SKM-1 (cell line): ENCODE results near the gene TRMT5.
A peak's percentile ranks its signal among the peaks of the same experiment; 100 is the strongest.

Experiments used
- DNase-seq: peaks from one replicate; lab custom pipeline; 2025; ENCODE audit not compliant: unreplicated experiment; lab: John Stamatoyannopoulos, UW

The TRMT5 gene

DNA sequence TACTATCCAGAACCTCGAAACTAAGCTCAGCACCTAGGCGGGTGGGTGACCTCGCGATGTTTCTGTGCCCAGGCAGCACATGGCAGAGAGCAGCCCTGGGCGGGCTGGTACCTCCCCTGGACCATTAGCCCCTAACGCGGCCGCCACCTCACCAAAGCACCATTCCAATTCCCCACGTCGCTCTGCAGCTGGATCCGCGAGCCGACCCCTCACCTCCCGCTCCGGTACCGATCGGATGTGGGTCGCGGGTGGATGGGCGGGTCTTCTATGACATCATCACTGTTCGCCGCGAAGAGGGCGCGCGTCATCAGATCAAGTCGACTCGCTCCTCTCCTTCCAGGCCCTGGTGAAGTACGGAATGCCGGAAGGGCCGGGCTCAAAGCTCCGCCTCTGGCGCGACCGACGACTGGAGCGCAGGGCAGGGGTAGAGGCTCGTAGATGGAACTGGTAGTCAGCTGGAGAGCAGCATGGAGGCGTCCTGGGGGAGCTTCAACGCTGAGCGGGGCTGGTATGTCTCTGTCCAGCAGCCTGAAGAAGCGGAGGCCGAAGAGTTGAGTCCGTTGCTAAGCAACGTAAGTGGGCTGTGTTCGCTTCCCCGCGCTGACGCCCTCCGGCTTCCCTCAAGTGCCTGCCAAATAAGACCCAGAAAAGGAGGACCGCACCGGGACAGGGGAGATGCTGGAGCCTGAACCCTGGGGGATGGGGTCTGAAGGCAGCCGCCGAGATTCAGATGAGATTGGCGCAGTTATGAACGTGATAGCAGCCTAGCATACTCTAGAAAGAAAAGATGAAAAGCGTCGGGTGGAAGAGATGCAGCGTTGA, at the start of gene TRMT5, which contains the start of gene SLC38A6:
Gene TRMT5 (minus strand): TSS at position 269 of the 822 bp plus-strand sequence. CDS start 106 bp downstream, at position 163.
Gene SLC38A6 (plus strand): TSS at position 435 of the 822 bp plus-strand sequence. CDS start 33 bp downstream, at position 468.
- peak; percentile 8 for DNase-seq

DNA sequence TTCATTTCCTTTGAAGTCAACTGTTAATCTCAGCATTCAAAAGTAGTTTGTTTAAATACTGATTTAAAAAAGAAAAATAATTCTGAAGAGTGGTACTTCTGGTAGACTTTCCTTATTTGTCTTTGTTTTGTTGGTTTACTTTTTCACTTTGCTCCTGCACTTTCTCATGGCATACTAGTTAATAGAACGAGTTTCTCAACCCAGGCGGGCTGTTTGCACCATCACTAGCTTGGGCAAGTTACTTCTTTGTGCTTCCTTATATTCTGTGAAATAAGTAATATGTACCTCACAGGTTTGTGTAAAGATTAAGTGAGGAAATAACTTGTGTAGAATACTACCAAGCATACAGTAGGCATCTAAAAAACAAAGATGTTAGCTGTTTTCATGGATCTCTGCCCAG, 45.6 kb upstream of the TRMT5 start:
- no peak for DNase-seq

GRCh38 chr14:61025251-61026223, 44.7 kb upstream of the TRMT5 start:
- DNase-seq = peak; percentile 2

- no peak for DNase-seq
Measured at GRCh38 chr14:61019537-61019936, 38.7 kb upstream of the TRMT5 start.

DNA sequence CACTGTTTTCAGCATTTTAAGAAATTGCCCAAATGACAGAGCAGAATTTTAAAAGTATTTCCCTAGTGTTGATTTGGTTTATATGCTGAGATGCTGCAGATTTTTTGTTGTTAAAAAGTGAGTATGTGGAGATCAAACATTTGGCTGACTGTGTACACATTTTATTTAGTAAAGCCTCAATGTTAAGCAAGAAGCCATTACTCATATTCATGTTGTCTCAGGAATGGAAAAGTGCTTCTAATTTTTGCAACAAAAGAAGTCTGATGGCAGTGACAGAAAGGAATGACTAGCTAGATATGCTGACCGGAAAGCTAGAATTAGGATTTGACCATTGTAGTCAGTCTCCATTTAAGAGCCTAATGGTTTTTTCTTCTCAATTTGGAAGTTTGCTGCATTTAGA, 22.7 kb upstream of the TRMT5 start:
- no peak for DNase-seq

DNA sequence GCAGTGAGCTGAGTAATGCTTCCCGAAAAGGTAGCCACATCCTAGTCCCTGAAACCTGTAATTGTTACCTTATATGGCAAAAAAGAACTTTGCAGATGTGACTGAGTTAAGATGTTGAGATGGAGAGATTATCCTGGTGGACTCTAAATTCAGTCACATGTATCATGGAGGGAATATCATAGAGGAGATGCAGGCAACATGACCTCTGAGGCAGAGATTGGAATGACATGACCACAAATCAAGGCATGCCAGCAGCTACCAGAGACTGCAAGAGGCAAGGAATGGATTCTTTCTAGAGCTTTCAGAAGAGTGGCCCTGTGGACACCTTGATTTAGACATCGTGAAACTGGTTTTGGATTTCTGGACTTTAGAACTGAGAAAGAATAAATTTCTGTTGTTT, 18.7 kb upstream of the TRMT5 start:
- no peak for DNase-seq

GRCh38 chr14:60998617-60999016, 17.7 kb upstream of the TRMT5 start:
- no peak for DNase-seq

- no peak for DNase-seq
Measured at GRCh38 chr14:60989599-60989998, 8.7 kb upstream of the TRMT5 start.

GRCh38 chr14:60986500-60986899, 5.6 kb upstream of the TRMT5 start:
- no peak for DNase-seq

DNA sequence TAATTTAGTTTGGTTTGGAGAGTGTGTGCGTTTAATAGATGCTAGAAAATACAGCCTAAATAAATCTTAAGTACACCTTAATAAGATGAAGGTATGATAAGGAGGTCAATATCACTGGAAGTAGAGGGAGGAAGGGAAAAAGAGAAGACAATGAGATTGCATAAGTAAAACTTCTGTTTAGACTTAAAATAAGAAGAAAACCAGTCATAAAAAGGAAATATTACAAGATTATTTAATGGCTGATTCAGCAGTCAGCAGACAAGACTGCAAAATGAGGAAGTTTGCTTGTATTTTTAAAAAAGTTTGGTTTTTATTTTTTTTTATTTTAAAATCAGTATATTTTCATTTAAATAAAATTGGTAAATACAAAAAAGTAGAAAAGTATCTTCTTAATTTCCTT, 3.3 kb upstream of the TRMT5 start:
- no peak for DNase-seq

- DNase-seq = no peak
Measured at GRCh38 chr14:60981633-60982455, 965 bp upstream of the TRMT5 start.

DNA sequence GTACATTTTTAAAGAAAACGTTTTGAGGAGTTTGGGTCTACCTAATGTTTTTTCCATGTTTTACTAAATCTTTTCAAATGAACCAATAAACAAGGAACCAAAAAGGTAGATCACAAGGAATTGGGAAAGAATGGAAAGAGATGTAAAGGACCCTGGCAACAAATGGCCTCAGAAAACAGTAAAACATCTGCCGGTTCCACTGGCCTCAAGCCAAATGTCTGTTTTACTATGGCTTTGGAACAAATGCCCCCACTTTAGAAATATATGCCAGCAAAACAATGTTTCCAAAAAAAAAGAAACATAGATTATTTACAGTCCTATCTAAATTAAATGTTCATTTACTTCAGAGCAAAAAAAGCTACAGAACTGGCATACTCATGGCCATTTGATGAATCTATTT, 3.0 kb downstream of the TRMT5 start:
- DNase-seq = no peak

GRCh38 chr14:60975551-60975950, 5.3 kb downstream of the TRMT5 start:
- DNase-seq = no peak

DNA sequence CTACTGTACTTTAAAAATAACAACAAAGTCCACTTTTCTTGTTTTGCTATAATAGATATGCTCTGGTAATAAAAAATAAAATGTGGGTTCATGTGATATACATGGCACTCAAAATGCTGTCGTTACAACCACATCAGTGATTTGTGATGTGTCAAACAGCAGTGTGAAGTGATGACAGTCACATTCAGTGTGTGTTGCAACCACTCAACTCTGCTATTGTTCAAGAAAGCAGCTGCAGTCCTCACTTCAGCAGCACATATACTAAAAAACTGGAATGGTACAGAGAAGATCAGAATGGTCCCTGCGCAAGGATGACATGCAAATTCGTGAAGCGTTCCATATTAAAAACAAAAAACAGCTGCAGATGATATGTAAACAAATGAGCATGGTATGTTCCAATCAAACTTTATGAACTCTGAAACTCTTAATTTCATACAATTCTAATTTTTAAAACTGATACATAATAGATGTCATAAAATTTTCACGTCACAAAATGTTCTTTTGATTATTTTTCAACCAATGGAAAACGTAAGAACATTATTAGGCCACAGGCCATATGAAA, 6.7 kb downstream of the TRMT5 start:
- DNase-seq = no peak

GRCh38 chr14:60973070-60973469, 7.8 kb downstream of the TRMT5 start:
- no peak for DNase-seq

- no peak for DNase-seq
Measured at GRCh38 chr14:60972295-60972694, 8.6 kb downstream of the TRMT5 start.

GRCh38 chr14:60971271-60971670, 9.6 kb downstream of the TRMT5 start:
- DNase-seq = no peak

DNA sequence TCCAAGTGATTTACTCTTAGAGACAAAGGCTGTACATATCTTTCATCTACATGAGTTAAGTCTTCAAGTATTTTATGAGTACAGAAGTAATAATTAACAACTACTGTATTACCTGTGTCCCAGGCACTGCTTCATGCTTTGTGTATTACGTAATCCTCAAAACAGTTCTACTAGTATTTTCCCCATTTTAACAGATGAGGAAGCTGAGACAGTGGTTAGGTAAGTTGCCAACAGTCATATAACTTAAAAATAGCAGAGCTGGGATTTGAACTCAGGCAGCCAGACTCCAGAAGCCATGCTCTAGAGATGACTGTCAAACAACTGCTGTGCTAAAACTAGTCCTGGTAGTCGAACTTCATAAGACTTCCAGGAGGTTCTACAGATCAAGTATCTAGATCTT, 10.7 kb downstream of the TRMT5 start:
- DNase-seq = peak; percentile 19

DNA sequence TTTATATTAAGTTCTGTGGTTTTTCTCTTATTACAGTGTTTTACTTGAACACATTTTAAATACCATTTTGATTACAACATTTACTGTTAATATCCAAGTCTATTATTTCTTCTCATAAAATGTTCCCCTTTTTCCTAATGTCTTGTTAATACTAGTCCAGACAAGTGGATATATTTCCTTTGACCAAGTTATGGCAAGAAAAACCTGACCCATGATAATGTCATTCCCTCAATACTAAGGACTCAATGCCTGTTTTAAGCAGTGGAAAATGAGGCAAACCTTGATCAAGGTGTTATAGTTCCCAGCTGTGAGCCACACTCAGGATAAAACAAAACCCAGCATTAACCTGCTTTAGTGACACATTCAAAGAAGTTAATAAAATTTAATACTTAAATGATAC, 12.2 kb downstream of the TRMT5 start:
- DNase-seq = no peak

- DNase-seq = no peak
Measured at GRCh38 chr14:60968099-60968498, 12.8 kb downstream of the TRMT5 start.

DNA sequence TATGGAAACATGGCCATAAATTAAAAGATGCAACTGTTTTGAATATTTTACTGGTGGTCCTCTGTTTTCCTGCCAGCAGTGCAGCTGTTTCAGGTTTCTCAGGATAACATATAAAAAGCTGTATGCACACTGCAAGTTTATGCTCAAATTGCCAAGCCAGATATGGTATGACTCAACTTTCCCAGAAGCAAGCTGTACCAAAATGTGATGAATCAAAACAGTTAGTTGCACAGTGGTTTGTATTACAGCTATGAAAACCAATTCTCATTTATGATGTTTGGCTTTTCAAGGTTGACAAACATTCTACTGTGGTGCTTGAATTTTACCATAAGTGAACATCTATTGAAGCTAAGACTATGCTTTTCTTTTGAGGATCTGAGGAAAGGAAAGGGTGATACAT, 15.5 kb downstream of the TRMT5 start:
- DNase-seq = no peak
